H9 (cell line): ENCODE results near the gene AFAP1L1. TPM values are rescaled to one million over a fixed set of nuclear protein-coding genes. Genes with fewer than 3 reads are reported as not detected.

Source experiments
- DNase-seq: peaks from one replicate; pipeline ENCODE4 v3.0.0-alpha.2; 2017
- H2AFZ ChIP-seq: one replicate; pipeline ENCODE4 v1.6.1; 2013; ENCODE audit warnings: mild to moderate bottlenecking, low read length, control low read depth, moderate library complexity
- H2AK5ac ChIP-seq: 2 replicates; pipeline ENCODE4 v1.6.1; 2013; ENCODE audit warnings: low read length, control low read depth, mixed read lengths; ENCODE audit not compliant: insufficient read length
- H2BK120ac ChIP-seq: one replicate; pipeline ENCODE4 v1.6.1; 2013; ENCODE audit warnings: low read depth, mild to moderate bottlenecking, low read length, control low read depth, inconsistent platforms; ENCODE audit not compliant: poor library complexity, severe bottlenecking
- H2BK12ac ChIP-seq: 2 replicates; pipeline ENCODE4 v1.6.1; 2013; ENCODE audit warnings: low read length, control low read depth, mixed read lengths, low read depth; ENCODE audit not compliant: insufficient read length
- H2BK15ac ChIP-seq: 2 replicates; pipeline ENCODE4 v1.6.1; 2013; ENCODE audit warnings: low read depth, low read length, control low read depth
- H2BK20ac ChIP-seq: one replicate; pipeline ENCODE4 v1.6.1; 2013; ENCODE audit warnings: low read depth, mild to moderate bottlenecking, low read length, control low read depth, inconsistent platforms; ENCODE audit not compliant: poor library complexity, severe bottlenecking
- H2BK5ac ChIP-seq: 2 replicates; pipeline ENCODE4 v1.6.1; 2013; ENCODE audit warnings: low read length, control low read depth, mixed read lengths; ENCODE audit not compliant: insufficient read length
- H3K14ac ChIP-seq: 2 replicates; pipeline ENCODE4 v1.6.1; 2013; ENCODE audit warnings: low read length, control low read depth; ENCODE audit not compliant: insufficient read depth
- H3K18ac ChIP-seq: 2 replicates; pipeline ENCODE4 v1.6.1; 2013; ENCODE audit warnings: low read depth, mild to moderate bottlenecking, mixed read lengths, low read length, control low read depth; ENCODE audit not compliant: insufficient read length
- H3K23ac ChIP-seq: 2 replicates; pipeline ENCODE4 v1.6.1; 2013; ENCODE audit warnings: low read length, control low read depth, mixed read lengths, low read depth; ENCODE audit not compliant: insufficient read length
- H3K23me2 ChIP-seq: 2 replicates; pipeline ENCODE4 v1.6.1; 2013; ENCODE audit warnings: low read depth, mild to moderate bottlenecking, mixed read lengths, low read length, control low read depth; ENCODE audit not compliant: insufficient read length, poor library complexity, severe bottlenecking
- H3K27ac ChIP-seq: 2 replicates; pipeline ENCODE4 v1.5.1; 2013; ENCODE audit warnings: low read length, control low read depth, mixed read lengths, low read depth; ENCODE audit not compliant: insufficient read length
- H3K27me3 ChIP-seq: 2 replicates; pipeline ENCODE4 v1.6.1; 2013; ENCODE audit warnings: low read length, control low read depth, inconsistent platforms; ENCODE audit not compliant: insufficient read depth
- H3K4ac ChIP-seq: 2 replicates; pipeline ENCODE4 v1.6.1; 2013; ENCODE audit warnings: low read depth, mild to moderate bottlenecking, control low read depth, inconsistent platforms, low read length, moderate library complexity
- H3K4me1 ChIP-seq: 2 replicates; pipeline ENCODE4 v1.6.1; 2013; ENCODE audit warnings: low read length, control low read depth, inconsistent platforms; ENCODE audit not compliant: insufficient read depth
- H3K4me2 ChIP-seq: 2 replicates; pipeline ENCODE4 v1.6.1; 2013; ENCODE audit warnings: low read length, control low read depth, mixed read lengths; ENCODE audit not compliant: insufficient read length, insufficient read depth
- H3K56ac ChIP-seq: 2 replicates; pipeline ENCODE4 v1.6.1; 2013; ENCODE audit warnings: low read depth, mild to moderate bottlenecking, mixed read lengths, low read length, control low read depth; ENCODE audit not compliant: insufficient read length
- H3K79me1 ChIP-seq: 2 replicates; pipeline ENCODE4 v1.6.1; 2013; ENCODE audit warnings: low read depth, mild to moderate bottlenecking, moderate library complexity, low read length, control low read depth, inconsistent platforms; ENCODE audit not compliant: insufficient read depth, poor library complexity, severe bottlenecking
- H3K79me2 ChIP-seq: 2 replicates; pipeline ENCODE4 v1.6.1; 2013; ENCODE audit warnings: low read length, control low read depth, inconsistent platforms; ENCODE audit not compliant: insufficient read depth
- H3K9ac ChIP-seq: 2 replicates; pipeline ENCODE4 v1.6.1; 2013; ENCODE audit warnings: low read length, control low read depth, mixed read lengths; ENCODE audit not compliant: insufficient read length; ENCODE audit errors: extremely low read depth
- H3K9me3 ChIP-seq: one replicate; pipeline ENCODE4 v1.6.1; 2013; ENCODE audit warnings: low read depth, low read length, inconsistent platforms; ENCODE audit not compliant: control insufficient read depth
- H3T11ph ChIP-seq: one replicate; pipeline ENCODE4 v1.6.1; 2013; ENCODE audit warnings: mild to moderate bottlenecking, low read length, control low read depth, inconsistent platforms
- H4K20me1 ChIP-seq: one replicate; pipeline ENCODE4 v1.6.1; 2013; ENCODE audit not compliant: control insufficient read depth, insufficient read length, insufficient read depth
- H4K5ac ChIP-seq: 2 replicates; pipeline ENCODE4 v1.6.1; 2013; ENCODE audit warnings: low read depth, mild to moderate bottlenecking, mixed read lengths, low read length, control low read depth; ENCODE audit not compliant: insufficient read length
- H4K8ac ChIP-seq: replicated peaks from 2 replicates; pipeline ENCODE4 v1.6.1; 2013; ENCODE audit warnings: low read length, control low read depth, mixed read lengths, low read depth; ENCODE audit not compliant: insufficient read length
- H4K91ac ChIP-seq: 2 replicates; pipeline ENCODE4 v1.6.1; 2013; ENCODE audit warnings: low read depth, mild to moderate bottlenecking, moderate library complexity, mixed read lengths, low read length, control low read depth; ENCODE audit not compliant: insufficient read length
- H3K27ac Mint-ChIP-seq, 3 experiments: 2 replicates in 2 of 3; 3 replicates in 1 of 3; pipeline ENCODE4 v1.8.0; 2020 to 2021; ENCODE audit warnings: mixed read lengths in 3 of 3, mild to moderate bottlenecking in 1 of 3, moderate library complexity in 1 of 3
- H3K27me3 Mint-ChIP-seq: 2 replicates; pipeline ENCODE4 v1.8.0; 2021; ENCODE audit warnings: low read depth, mild to moderate bottlenecking, moderate library complexity, mixed read lengths
- H3K36me3 Mint-ChIP-seq, 3 experiments: 2 replicates in 2 of 3; 3 replicates in 1 of 3; pipeline ENCODE4 v1.8.0; 2020 to 2021; ENCODE audit warnings: low read depth in 3 of 3, mixed read lengths in 3 of 3; ENCODE audit not compliant: insufficient read depth in 1 of 3
- H3K4me1 Mint-ChIP-seq, 2 experiments: 2 replicates each; pipeline ENCODE4 v1.8.0; 2020; ENCODE audit warnings: mixed read lengths in 2 of 2
- H3K4me3 Mint-ChIP-seq, 2 experiments: 2 replicates in 1 of 2; 3 replicates in 1 of 2; pipeline ENCODE4 v1.8.0; 2020 to 2021; ENCODE audit warnings: mild to moderate bottlenecking in 2 of 2, mixed read lengths in 2 of 2, moderate library complexity in 1 of 2
- H3K9me3 Mint-ChIP-seq, 2 experiments: 2 replicates in 1 of 2; 3 replicates in 1 of 2; pipeline ENCODE4 v1.8.0; 2020; ENCODE audit warnings: mild to moderate bottlenecking in 2 of 2, mixed read lengths in 2 of 2, moderate library complexity in 1 of 2
- CTCF ChIP-seq: fragments of 200-600 bp; sonication (generic); conservative IDR thresholded peaks from 3 replicates; pipeline ENCODE4 v1.8.0; 2021; ENCODE audit warnings: antibody characterized with exemption, mild to moderate bottlenecking
- WGBS: extraction: QIAGEN DNeasy Blood & Tissue Kit; methylation state at CpG from one replicate; pipeline ENCODE4 v1.1.7; 2013; ENCODE audit warnings: missing lambda C conversion rate, low lambda C conversion rate, mixed read lengths; ENCODE audit not compliant: insufficient read length; ENCODE audit errors: extremely low coverage; 5-methylcytosine and 5-hydroxymethylcytosine counted together
- total RNA-seq: library from RNA; stranded (reverse); gene quantifications from 2 replicates; pipeline ENCODE4 v1.2.1, GENCODE V29; 2021

The AFAP1L1 gene
- total RNA-seq, 1 experiment from 2014 or later = 1.8 TPM

GRCh38 chr5:149344151-149344550, 72.5 kb downstream of the AFAP1L1 start:
- H3K9ac ChIP-seq = no peak overlapping the region
- Mint-ChIP-seq H3K4me1 (peaks cover 9 to 17% of the 10 kb centered on the region in 2 experiments), H3K4me3 (peak overlapping the region; percentile 91 to 96)

More at GRCh38 chr5:149344151-149344550, 72.5 kb downstream of the AFAP1L1 start:
- no peak overlapping the region for H2BK20ac ChIP-seq
- H4K91ac ChIP-seq = no peak overlapping the region
- peaks cover 13% of the 10 kb centered on the region for H3K23me2 ChIP-seq
- H2BK5ac ChIP-seq = no peak overlapping the region
- no peak overlapping the region for H3T11ph ChIP-seq
- H3K4ac ChIP-seq = no peak overlapping the region
- H3K27ac ChIP-seq = no peak overlapping the region
- Mint-ChIP-seq H3K36me3 (peaks cover 8 to 23% (median 23%) of the 10 kb centered on the region in 3 experiments; a peak in 6 of 7 replicates), H3K27me3 (peaks cover 11% of the 10 kb centered on the region), H3K9me3 (no peaks in the 10 kb centered on the region), H3K27ac (no peak overlapping the region)
- TF ChIP-seq CTCF = no peak
- peaks cover 4% of the 10 kb centered on the region for H3K79me1 ChIP-seq
- no peaks in the 10 kb centered on the region for H3K9me3 ChIP-seq
- no peak for DNase-seq
- no peak overlapping the region for H2AK5ac ChIP-seq
- no peak overlapping the region for H2BK12ac ChIP-seq
- no peak overlapping the region for H2BK120ac ChIP-seq
- H3K18ac ChIP-seq = no peak overlapping the region
- no peaks in the 10 kb centered on the region for H4K20me1 ChIP-seq
- H3K56ac ChIP-seq = no peak overlapping the region
- H2AFZ ChIP-seq = no peak overlapping the region
- no peak overlapping the region for H3K23ac ChIP-seq
- H2BK15ac ChIP-seq = no peak overlapping the region
- H3K27me3 ChIP-seq = no peaks in the 10 kb centered on the region
- H3K4me1 ChIP-seq = no peaks in the 10 kb centered on the region
- no CpG with 5 or more reads among the region's 2 CpGs for WGBS
- H4K8ac ChIP-seq = no peak overlapping the region
- H3K4me2 ChIP-seq = peak overlapping the region; percentile 67
- no peak overlapping the region for H3K14ac ChIP-seq
- peaks cover 7% of the 10 kb centered on the region; the same call in 1 of the 2 replicates for H3K79me2 ChIP-seq
- no peak overlapping the region for H4K5ac ChIP-seq
